ENCODE data around the gene KLK7.
"Not testable (repeated sequence)": the region's sequence is repeated elsewhere in the genome, so short reads cannot be mapped to it uniquely, and the experiment has no call there.

The KLK7 gene

GRCh38 chr19:50975766-50976165, 8.0 kb downstream of the KLK7 start:
- DNase-seq, result no peak

GRCh38 chr19:50974702-50975556, 8.8 kb downstream of the KLK7 start:
- DNase-seq, result no peak

GRCh38 chr19:50972795-50973376, 10.8 kb downstream of the KLK7 start:
- no peak for DNase-seq

- DNase-seq, result not testable (repeated sequence)
Measured at GRCh38 chr19:50969810-50970209, 13.9 kb downstream of the KLK7 start.

- no peak for DNase-seq
Measured at GRCh38 chr19:50969413-50969760, 14.3 kb downstream of the KLK7 start, which contains the start of gene KLK6. Gene KLK6 (minus strand): TSS chr19:50969591. CDS start chr19:50968104, 1,487 bp downstream.

GRCh38 chr19:50968716-50969412, 14.9 kb downstream of the KLK7 start:
- DNase-seq, result no peak

- no peak for DNase-seq
Measured at GRCh38 chr19:50967929-50968715, 15.6 kb downstream of the KLK7 start.

GRCh38 chr19:50964266-50964665, 19.5 kb downstream of the KLK7 start:
- DNase-seq, result no peak

GRCh38 chr19:50963381-50963780, 20.3 kb downstream of the KLK7 start:
- no peak for DNase-seq

- no peak for DNase-seq
Measured at GRCh38 chr19:50962245-50962644, 21.5 kb downstream of the KLK7 start.

GRCh38 chr19:50959731-50960500, 23.8 kb downstream of the KLK7 start:
- DNase-seq, result no peak

GRCh38 chr19:50957587-50957986, 26.1 kb downstream of the KLK7 start:
- no peak for DNase-seq

- DNase-seq, result no peak
Measured at GRCh38 chr19:50952910-50953309, 30.8 kb downstream of the KLK7 start, which contains the start of gene KLK5. Gene KLK5 (minus strand): TSS chr19:50953038. CDS start chr19:50952657, 381 bp downstream.

- DNase-seq, result no peak
Measured at GRCh38 chr19:50949861-50950260, 33.9 kb downstream of the KLK7 start.

GRCh38 chr19:50947123-50947522, 36.6 kb downstream of the KLK7 start:
- no peak for DNase-seq

- no peak for DNase-seq
Measured at GRCh38 chr19:50944795-50945194, 38.9 kb downstream of the KLK7 start.

- no peak for DNase-seq
Measured at GRCh38 chr19:50943074-50943828, 40.5 kb downstream of the KLK7 start.

GRCh38 chr19:50939596-50939995, 44.1 kb downstream of the KLK7 start:
- DNase-seq, result no peak

GRCh38 chr19:50933640-50934039, 50.1 kb downstream of the KLK7 start:
- peak; percentile 12 for DNase-seq

- no peak for DNase-seq
Measured at GRCh38 chr19:50932690-50933083, 51.0 kb downstream of the KLK7 start.

Data from fibroblast of skin of scalp (primary cell).